DMS114 treated with DMSO at 0.1 percent for 48 hours (cell line): ENCODE measurements around the gene IFNA6.

ENCODE experiments used
- DNase-seq: peaks from one replicate; lab custom pipeline; 2025; ENCODE audit not compliant: unreplicated experiment; lab: John Stamatoyannopoulos, UW

The IFNA6 gene

DNA sequence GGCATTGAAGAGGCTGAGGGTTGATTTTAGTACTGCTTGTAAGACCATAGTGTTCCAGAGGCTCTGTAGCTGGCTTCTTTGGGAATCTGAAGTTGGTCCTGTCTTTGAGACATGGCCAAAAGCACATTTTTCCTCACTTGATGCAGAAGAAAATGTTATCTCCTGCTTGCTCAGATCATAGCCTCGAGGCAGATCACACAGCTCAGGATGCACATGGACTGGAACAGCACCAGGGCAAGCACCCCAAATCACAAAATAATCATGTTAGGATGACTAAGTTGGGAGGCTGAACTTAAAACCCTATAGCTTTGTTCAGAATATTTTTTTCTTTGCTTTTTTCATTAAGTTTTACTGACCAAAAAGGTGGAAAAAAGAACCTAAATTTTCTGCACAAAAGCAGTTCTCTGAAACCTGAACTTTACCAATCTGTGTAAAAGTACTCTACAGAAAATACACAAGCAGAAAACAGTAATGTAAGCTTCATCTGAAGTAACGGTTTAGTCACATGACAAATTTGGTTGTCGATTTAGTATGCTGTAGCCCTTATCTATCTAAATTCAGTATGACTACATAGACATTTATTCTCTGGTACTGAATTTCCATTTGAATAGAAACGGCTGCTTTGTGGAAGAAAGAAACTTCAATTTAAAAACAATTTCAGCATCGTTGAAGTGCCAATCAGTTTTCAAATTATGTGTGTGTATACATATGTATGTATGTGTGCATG, 18.8 kb downstream of the IFNA6 start:
- DNase-seq: no peak

DNA sequence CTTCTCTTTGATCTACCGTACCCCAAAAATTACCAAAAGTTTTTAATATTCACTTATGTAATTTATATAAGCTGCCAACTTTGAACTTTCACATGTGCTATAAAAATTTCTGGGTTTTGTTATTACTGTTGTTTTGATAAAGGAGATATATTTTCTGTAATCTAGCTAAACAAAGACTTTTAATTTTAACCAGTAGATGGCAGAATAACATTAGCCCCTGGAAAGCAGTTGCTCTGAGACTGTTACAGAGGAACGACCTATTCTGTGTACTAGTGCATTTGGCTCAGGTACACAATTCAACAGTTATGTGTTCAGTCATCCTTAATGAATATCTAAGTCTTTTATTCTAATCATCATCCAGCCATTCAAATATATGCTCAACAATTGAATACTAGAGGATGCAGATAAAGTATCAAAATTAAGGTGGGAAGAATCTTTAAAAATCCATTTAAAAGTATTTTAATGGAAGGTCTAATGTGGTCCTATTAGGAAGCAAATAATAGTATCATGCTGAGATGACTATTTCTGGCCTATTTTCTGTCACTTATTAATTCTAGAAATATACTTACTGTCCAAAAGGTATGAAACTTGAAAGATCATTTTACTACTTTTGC, 24.1 kb downstream of the IFNA6 start:
- DNase-seq: peak; percentile 12

DNA sequence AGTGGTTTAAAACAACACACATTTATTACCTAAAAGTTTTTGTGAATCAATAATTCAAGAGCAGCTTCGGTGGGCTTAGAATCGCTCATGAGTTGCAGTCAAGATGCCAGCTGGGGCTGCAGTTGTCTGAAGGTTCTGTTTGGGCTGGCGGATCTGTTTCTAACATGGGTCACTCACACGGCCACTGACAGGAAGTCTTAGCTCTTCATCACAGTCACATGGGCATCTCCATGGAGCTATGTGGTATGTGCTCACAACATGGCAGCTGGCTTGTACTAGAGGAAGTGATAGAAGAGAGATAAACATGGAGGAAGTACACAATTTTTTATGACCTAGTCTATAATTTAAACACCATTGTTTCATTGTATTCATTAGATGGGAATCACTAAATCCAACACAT, 26.6 kb downstream of the IFNA6 start:
- DNase-seq: no peak

DNA sequence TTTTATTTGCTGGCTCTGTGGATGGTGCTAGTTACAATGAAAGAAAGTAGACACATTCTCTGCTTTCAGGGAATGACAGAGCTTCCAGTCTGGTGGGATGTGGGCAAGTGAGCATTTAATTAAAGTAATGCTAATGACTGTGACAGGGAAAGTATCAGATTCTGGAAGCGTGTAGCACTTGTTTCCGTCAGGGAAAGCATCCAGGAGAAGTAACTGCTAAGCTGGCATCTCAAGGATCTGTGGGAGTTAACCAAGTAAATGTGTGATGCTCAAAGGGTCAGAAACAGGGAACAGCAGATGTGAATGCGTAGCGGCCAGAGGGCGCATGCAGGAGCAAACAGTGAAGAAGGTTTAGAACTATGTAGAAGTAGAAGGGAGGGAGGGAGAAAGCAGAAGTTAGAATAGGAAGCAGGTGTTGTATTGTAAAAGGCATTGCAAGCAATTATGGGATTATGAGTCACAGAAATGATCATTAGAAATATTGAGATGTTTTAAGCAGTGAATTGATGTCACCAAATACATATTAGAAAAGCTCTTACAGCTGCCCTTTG, 27.7 kb downstream of the IFNA6 start:
- DNase-seq: no peak

DNA sequence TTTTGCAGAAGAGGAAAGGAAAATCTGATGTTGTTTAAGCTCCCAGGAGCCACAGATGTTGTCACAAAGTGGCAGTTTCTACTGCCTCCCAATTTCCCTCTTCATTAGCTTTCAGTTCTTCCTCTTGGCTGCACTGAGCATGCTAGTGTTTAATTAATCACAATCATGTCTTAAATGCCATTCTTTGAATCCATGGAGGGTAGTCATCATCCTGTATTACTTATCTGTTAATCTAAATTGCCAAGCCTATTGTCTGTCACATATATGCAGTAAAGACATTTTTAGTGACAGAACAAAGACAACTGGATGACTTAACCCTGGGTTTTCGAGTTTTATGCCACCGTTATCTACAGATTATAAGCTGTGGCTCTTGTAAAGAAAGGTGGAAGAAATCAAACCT, 30.2 kb downstream of the IFNA6 start:
- DNase-seq: no peak

DNA sequence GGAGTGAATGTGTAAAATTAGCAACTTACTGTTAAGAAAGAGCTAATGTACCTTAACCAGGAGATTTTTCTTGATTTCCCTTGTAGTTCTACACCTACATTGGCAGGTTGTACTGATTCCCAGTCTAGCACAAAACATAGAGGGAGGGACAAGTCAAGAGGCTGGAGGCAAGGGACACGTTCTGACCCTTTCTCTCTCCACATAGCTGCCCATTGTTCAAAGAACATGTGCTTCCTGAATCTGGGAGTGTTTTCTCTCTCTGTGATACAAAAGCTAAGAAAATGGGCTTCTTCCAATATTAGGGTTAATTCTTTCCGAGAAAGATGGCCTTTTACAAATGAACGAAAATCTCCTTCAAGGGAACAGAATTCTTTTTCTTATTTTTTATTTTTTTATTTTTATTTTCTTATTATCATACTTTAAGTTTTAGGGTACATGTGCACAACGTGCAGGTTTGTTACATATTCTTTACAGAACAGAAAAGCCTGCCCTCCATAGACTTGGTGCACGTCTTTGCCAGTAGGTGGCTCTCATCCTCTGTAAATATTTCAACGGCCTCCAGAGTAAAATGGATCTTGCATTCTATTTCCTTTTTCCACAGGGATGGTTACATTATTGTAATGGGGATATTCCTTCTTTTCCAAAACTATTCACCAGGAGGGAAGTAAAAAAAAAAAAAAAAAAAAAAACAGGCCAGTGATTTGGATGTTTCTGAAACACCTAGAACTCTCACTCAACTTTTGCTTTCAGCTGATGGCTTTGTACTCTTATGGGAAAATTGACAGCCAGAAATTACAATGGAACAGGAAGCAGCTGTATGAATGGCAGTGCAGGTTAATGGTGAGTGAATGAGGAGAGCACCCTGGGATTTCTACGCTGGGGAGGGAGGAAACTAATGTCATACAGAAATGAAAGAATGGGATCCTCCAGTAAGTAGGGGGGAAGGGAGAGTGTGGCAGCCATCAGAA, 32.4 kb downstream of the IFNA6 start:
- peak; percentile 20 for DNase-seq

DNA sequence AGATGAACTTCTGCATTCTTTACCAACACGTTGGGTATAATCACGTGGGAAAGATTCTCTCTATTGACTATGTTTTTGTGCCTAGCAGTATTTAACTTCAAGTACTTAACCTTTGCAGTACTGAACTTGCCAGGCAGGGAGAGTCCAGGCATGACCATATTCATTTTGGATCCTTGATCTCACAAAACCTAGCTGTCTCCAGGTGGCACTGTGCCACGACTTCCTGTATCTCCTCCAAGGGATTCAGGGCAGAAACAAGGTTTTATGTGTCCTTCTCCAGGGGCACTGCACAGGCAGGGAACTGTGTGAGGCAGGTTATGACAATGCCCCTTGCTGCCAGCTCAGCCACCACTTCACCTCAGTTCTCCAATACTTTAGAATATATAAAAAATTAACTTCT, 33.8 kb downstream of the IFNA6 start:
- no peak for DNase-seq

DNA sequence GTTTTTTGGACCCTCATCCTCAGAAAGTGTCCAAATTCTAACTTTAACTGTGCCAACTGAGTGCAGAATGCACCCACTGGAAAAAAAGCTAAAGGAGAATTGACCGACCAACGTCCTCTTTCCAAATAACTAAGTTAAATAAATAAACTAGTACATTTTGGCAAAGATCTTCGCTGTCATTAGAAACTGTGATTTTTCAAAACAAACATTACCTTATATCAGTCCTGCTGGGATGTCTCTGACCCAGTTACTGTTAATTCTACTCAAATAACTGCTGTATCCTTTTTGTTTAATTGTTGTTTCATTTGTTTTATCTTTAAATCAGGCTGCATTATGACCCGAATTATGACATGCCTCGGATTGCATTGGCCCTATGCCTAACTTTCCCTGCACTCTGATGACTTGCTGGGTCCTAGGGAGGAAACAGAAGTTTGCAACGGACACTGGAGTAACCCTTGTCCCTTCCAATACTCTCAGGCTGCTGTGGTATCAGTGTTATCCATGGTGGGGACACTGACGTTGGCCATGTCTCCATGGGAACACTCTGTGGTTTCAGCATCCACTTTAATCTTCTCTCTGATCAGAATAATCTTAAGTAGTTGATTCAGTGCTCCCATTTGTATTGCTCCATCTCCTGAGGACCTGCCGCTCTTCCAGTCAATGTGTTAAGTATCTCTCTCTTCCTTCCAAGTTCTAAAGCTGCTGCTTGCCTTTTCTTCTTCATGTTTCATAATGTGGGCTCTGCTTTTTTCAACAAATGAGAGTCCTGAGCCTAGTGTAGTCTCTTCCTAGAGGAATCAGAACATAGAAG, 34.5 kb downstream of the IFNA6 start:
- no peak for DNase-seq

DNA sequence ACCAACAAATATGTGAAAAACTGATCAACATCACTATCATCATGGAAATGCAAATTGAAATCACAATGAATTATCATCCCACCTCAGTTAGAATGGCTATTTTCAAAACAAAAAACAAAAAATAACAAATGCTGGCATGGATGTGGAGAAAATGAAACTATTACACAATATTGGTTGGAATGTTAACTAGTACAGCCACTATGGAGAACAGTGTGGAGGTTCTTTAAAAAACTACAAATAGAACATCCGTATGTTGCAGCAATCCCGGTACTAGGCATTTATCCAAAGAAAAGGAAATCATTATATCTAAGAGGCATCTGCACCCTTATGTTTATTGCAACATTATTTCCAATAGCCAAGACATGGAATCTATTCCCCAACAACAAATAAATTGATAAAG, 36.5 kb downstream of the IFNA6 start:
- no peak for DNase-seq

DNA sequence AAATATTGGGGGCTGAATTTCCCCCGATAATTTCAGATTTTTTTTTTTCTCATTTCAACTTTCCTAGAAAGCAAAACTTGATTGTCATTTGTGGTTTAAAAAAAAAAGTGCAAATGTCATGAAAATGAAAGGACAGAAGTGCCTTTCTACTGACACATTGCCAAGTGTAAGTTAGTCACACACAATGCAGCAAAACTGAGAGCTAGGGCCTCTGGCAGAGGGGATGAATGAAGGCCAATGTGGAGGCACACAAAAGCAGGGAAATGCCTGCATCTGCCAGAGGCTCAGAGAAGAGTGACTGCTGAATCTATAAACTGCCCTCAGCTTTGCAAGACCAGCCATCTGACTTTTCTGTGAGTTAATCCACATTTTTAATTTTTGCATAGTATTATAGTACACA, 38.8 kb downstream of the IFNA6 start:
- no peak for DNase-seq

DNA sequence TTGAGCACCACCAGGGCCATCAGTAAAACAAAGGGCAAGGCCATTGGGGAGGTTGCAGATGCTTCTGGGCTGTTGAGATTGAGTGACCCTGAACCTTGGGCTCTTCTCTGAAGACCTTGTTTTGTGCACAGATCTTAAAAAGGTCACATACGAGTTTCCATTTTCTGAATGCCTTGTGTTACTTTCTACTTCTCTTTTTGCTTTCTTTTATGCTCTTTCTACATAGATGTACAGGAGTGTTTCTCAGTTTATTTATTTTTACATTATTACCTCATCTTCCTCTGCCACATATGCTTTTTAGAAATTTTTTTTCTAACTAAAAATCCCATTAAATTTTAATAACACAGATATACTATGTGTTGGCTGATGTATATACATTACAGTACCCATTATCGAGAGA, 45.5 kb downstream of the IFNA6 start, which contains the start of gene IFNA5:
Gene IFNA5, minus strand, starts transcription at position 101 of the 400 bp plus-strand sequence. Its CDS starts 57 bp downstream, at position 44.
- no peak for DNase-seq
